ENCODE results near the gene TINCR. TPM values are rescaled to one million over a fixed set of nuclear protein-coding genes. Genes with fewer than 3 reads are reported as not detected.

TINCR gene
- 1 to 10 TPM; 6.7 to 8.4 TPM for total RNA-seq

- Histone ChIP-seq H3K36me3 (no peaks in the 10 kb centered on the region), H3K27me3 (replicated peaks; ENCODE audit: insufficient read depth) (no peaks in the 10 kb centered on the region), H3K9me3 (no peaks in the 10 kb centered on the region), H3K4me1 (replicated peaks) (no peaks in the 10 kb centered on the region), H3K27ac (no peak within 1 kb of the TSS), H3K4me3 (peak within 1 kb of the TSS; percentile 43 to 55)
- WGBS: 15% methylated on average over 21 of the region's 63 CpGs
- intact Hi-C loops (cut with DNase I): no loop called here
- no peak for DNase-seq (ENCODE audit: low spot score)
- TF ChIP-seq POLR2A (IDR thresholded peaks at IDR 0.05) (peak; percentile 36), POLR2AphosphoS5 (IDR thresholded peaks at IDR 0.05) (no peak)
- TF ChIP-seq, protein P1, sequence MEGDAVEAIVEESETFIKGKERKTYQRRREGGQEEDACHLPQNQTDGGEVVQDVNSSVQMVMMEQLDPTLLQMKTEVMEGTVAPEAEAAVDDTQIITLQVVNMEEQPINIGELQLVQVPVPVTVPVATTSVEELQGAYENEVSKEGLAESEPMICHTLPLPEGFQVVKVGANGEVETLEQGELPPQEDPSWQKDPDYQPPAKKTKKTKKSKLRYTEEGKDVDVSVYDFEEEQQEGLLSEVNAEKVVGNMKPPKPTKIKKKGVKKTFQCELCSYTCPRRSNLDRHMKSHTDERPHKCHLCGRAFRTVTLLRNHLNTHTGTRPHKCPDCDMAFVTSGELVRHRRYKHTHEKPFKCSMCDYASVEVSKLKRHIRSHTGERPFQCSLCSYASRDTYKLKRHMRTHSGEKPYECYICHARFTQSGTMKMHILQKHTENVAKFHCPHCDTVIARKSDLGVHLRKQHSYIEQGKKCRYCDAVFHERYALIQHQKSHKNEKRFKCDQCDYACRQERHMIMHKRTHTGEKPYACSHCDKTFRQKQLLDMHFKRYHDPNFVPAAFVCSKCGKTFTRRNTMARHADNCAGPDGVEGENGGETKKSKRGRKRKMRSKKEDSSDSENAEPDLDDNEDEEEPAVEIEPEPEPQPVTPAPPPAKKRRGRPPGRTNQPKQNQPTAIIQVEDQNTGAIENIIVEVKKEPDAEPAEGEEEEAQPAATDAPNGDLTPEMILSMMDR (IDR thresholded peaks at IDR 0.05): peak in 1 of 4 experiments; percentile 13
Observed at GRCh38 chr19:5567360-5567969, at the start of gene TINCR. Gene TINCR, minus strand, starts transcription at chr19:5567953.

GRCh38 chr19:5617080-5617479, 49.3 kb upstream of the TINCR start:
- DNase-seq (ENCODE audit: low spot score): no peak
- peaks cover 24 to 34% of the 10 kb centered on the region in 2 donors for H3K36me3 ChIP-seq
- 81% methylated on average over 1 of the region's 1 CpG for WGBS
- peaks cover 3% of the 10 kb centered on the region for H3K4me1 ChIP-seq (replicated peaks)
- H3K27me3 ChIP-seq (replicated peaks; ENCODE audit: insufficient read depth): no peaks in the 10 kb centered on the region
- H3K9me3 ChIP-seq: no peaks in the 10 kb centered on the region
- TF ChIP-seq POLR2AphosphoS5 (IDR thresholded peaks at IDR 0.05) (no peak), POLR2A (IDR thresholded peaks at IDR 0.05) (no peak)
- TF ChIP-seq, protein P1 (IDR thresholded peaks at IDR 0.05): no peak
- intact Hi-C loops (cut with DNase I): no loop called here
- no peak overlapping the region for H3K27ac ChIP-seq
- no peak overlapping the region for H3K4me3 ChIP-seq

GRCh38 chr19:5615756-5616327, 48.1 kb upstream of the TINCR start:
- H3K36me3 ChIP-seq: peaks cover 29 to 34% of the 10 kb centered on the region in 2 donors
- H3K4me1 ChIP-seq (replicated peaks): peaks cover 3% of the 10 kb centered on the region
- H3K27me3 ChIP-seq (replicated peaks; ENCODE audit: insufficient read depth): no peaks in the 10 kb centered on the region
- H3K27ac ChIP-seq: no peak overlapping the region
- H3K9me3 ChIP-seq: no peaks in the 10 kb centered on the region
- 93% methylated on average over 17 of the region's 17 CpGs for WGBS
- no peak overlapping the region for H3K4me3 ChIP-seq
- intact Hi-C loops (cut with DNase I): no loop called here
- TF ChIP-seq POLR2A (IDR thresholded peaks at IDR 0.05) (no peak), POLR2AphosphoS5 (IDR thresholded peaks at IDR 0.05) (no peak)
- TF ChIP-seq, protein P1 (IDR thresholded peaks at IDR 0.05): no peak
- no peak for DNase-seq (ENCODE audit: low spot score)

DNA sequence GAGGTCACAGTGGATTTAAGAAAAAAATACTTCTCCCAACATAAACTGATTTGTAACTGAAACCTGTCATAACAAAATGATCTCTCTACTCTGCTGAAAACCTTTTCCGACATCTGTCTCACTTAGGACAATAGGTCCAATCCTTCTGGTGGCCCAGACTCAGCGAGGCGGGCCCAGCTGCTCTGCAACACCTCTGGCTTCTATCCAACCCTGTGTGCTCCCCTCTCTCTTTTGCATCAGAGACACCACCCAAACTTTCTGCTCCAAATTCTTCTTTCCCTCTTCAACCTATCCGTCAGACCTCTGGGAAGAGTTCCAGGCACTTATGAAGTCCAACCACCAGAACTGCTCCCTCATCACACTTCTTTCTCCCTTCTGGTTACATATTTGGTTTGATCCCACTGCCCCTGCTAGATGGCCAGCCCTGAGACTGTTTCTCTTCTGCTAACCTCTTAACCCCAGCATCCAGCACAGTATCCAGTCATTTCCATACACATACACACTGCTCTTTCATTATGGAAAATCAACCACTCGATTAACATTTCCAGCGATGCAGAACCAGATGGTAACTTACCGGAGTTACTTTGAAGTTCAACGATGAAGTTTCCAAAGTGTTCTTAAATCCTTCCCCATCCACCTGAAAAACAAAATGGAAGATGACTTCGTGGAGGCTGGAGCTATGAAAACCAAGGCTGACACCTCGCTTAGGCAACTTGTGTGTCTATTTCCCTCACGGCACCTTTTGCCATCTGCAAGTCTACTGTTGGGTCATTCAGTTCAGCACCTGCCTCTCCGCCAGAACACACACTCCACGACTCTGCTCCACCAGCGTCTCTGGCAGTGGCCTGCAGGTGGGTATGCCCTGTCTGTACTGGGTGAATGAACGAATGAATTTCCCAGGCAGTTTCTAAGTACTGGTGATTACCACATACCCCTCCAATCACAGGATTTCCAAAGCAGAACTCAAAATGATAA, 45.4 kb upstream of the TINCR start:
- Histone ChIP-seq H3K4me1 (replicated peaks) (no peaks in the 10 kb centered on the region), H3K36me3 (peaks cover 39 to 46% of the 10 kb centered on the region in 2 donors), H3K27ac (no peak overlapping the region), H3K9me3 (no peaks in the 10 kb centered on the region), H3K4me3 (no peak overlapping the region), H3K27me3 (replicated peaks; ENCODE audit: insufficient read depth) (no peaks in the 10 kb centered on the region)
- intact Hi-C loops (cut with DNase I): no loop called here
- no peak for DNase-seq (ENCODE audit: low spot score)
- TF ChIP-seq, protein P1 (IDR thresholded peaks at IDR 0.05): no peak
- TF ChIP-seq POLR2AphosphoS5 (IDR thresholded peaks at IDR 0.05) (no peak), POLR2A (IDR thresholded peaks at IDR 0.05) (no peak)
- WGBS: 91% methylated on average over 15 of the region's 15 CpGs

All from prostate gland (tissue), 2 donors.